GM12872 (cell line): ENCODE measurements around the gene MTMR1.

Experiments used
- CTCF ChIP-seq: IDR thresholded peaks from 3 replicates; pipeline ENCODE4 v1.5.1; 2011; ENCODE audit warnings: low read depth, mild to moderate bottlenecking, low read length, moderate library complexity; ENCODE audit not compliant: insufficient read depth

The MTMR1 gene

GRCh38 chrX:150753968-150754367 is 60.8 kb downstream of the MTMR1 start:
- TF ChIP-seq CTCF = no peak

- no peak for TF ChIP-seq CTCF
Measured at GRCh38 chrX:150757371-150757770, 64.2 kb downstream of the MTMR1 start.

GRCh38 chrX:150759568-150760416 is 66.6 kb downstream of the MTMR1 start:
- TF ChIP-seq CTCF = no peak

GRCh38 chrX:150761176-150761818 is 68.1 kb downstream of the MTMR1 start:
- no peak for TF ChIP-seq CTCF

GRCh38 chrX:150761819-150762216 is 68.6 kb downstream of the MTMR1 start:
- no peak for TF ChIP-seq CTCF

- TF ChIP-seq CTCF = no peak
Measured at GRCh38 chrX:150762258-150763165, 69.3 kb downstream of the MTMR1 start.

- TF ChIP-seq CTCF = no peak
Measured at GRCh38 chrX:150763303-150763797, 70.2 kb downstream of the MTMR1 start.
